Neural cell (in vitro differentiated cells): ENCODE measurements around the gene SLC12A7. TPM values are rescaled to one million over a fixed set of nuclear protein-coding genes. Genes with fewer than 3 reads are reported as not detected.
"Not testable (repeated sequence)": the region's sequence is repeated elsewhere in the genome, so short reads cannot be mapped to it uniquely, and the experiment has no call there.

Source experiments
- H2AFZ ChIP-seq: fragments of 200-600, 300-800 bp; sonication (generic), shearing (Covaris generic); 2 replicates; pipeline ENCODE4 v1.6.0; 2014; ENCODE audit warnings: low read depth, mild to moderate bottlenecking, antibody characterized with exemption, low read length, moderate library complexity
- H3F3A ChIP-seq: fragments of 200-600 bp; shearing (Covaris generic); 2 replicates; pipeline ENCODE4 v1.6.1; 2016; ENCODE audit warnings: mild to moderate bottlenecking, moderate library complexity, mixed read lengths, antibody characterized with exemption, low read length; ENCODE audit not compliant: insufficient read depth, poor library complexity, severe bottlenecking
- H3K27ac ChIP-seq: fragments of 200-600, 300-800 bp; sonication (generic), shearing (Covaris generic); 2 replicates; pipeline ENCODE4 v1.5.1; 2014; ENCODE audit warnings: mild to moderate bottlenecking, low read length, moderate library complexity
- H3K27me3 ChIP-seq: fragments of 300-800, 200-600 bp; sonication (generic), shearing (Covaris generic); 2 replicates; pipeline ENCODE4 v1.6.0; 2014; ENCODE audit warnings: mild to moderate bottlenecking, low read depth, low read length, moderate library complexity; ENCODE audit not compliant: insufficient read depth
- H3K36me3 ChIP-seq: fragments of 300-800, 200-600 bp; sonication (generic), shearing (Covaris generic); 2 replicates; pipeline ENCODE4 v1.5.1; 2014; ENCODE audit warnings: mild to moderate bottlenecking, antibody characterized with exemption, low read length, moderate library complexity; ENCODE audit not compliant: insufficient read depth
- H3K4me2 ChIP-seq: fragments of 300-800, 200-600 bp; sonication (generic), shearing (Covaris generic); 2 replicates; pipeline ENCODE4 v1.6.0; 2014; ENCODE audit warnings: mild to moderate bottlenecking, low read length
- H3K4me3 ChIP-seq: fragments of 300-800, 200-600 bp; sonication (generic), shearing (Covaris generic); 2 replicates; pipeline ENCODE4 v1.5.1; 2014; ENCODE audit warnings: mild to moderate bottlenecking, low read length, moderate library complexity
- H3K79me2 ChIP-seq: fragments of 200-600 bp; shearing (Covaris generic); replicated peaks from 2 replicates; pipeline ENCODE4 v1.6.0; 2014; ENCODE audit warnings: mild to moderate bottlenecking, low read length, moderate library complexity; ENCODE audit not compliant: insufficient read depth
- H3K9ac ChIP-seq: fragments of 300-800, 200-600 bp; sonication (generic), shearing (Covaris generic); 2 replicates; pipeline ENCODE4 v1.6.1; 2016; ENCODE audit warnings: mild to moderate bottlenecking, low read length, mixed read lengths
- H3K9me2 ChIP-seq: fragments of 200-600 bp; shearing (Covaris generic); 2 replicates; pipeline ENCODE4 v1.6.1; 2016; ENCODE audit warnings: mild to moderate bottlenecking, low read length, mixed read lengths; ENCODE audit not compliant: insufficient read depth
- H3K9me3 ChIP-seq: fragments of 200-600, 300-800 bp; sonication (generic), shearing (Covaris generic); 2 replicates; pipeline ENCODE4 v1.6.1; 2016; ENCODE audit warnings: mild to moderate bottlenecking, mixed run types, low read length, moderate library complexity, mixed read lengths
- H4K20me1 ChIP-seq: fragments of 200-600 bp; shearing (Covaris generic); 2 replicates; pipeline ENCODE4 v1.6.1; 2016; ENCODE audit warnings: mild to moderate bottlenecking, mixed run types; ENCODE audit not compliant: insufficient read depth
- CTCF ChIP-seq: fragments of 450-650 bp; IDR thresholded peaks from 2 replicates; pipeline ENCODE4 v1.5.1; 2014; ENCODE audit warnings: antibody characterized with exemption, mild to moderate bottlenecking, moderate library complexity; ENCODE audit not compliant: poor library complexity, severe bottlenecking
- EP300 ChIP-seq: fragments of 450-650 bp; conservative IDR thresholded peaks from 2 replicates; pipeline ENCODE4 v1.6.1; 2014; ENCODE audit warnings: antibody characterized with exemption, mild to moderate bottlenecking, moderate library complexity; ENCODE audit not compliant: poor library complexity, severe bottlenecking
- EZH2 ChIP-seq: fragments of 200-600, 300-800 bp; shearing (Covaris generic), sonication (generic); IDR thresholded peaks from 2 replicates; pipeline ENCODE4 v1.6.1; 2014; ENCODE audit warnings: antibody characterized with exemption, low read length, borderline replicate concordance, mild to moderate bottlenecking; ENCODE audit not compliant: insufficient read depth, poor library complexity, severe bottlenecking
- MXI1 ChIP-seq: fragments of 450-650 bp; conservative IDR thresholded peaks from 2 replicates; pipeline ENCODE4 v1.6.1; 2014; ENCODE audit warnings: antibody characterized with exemption, mild to moderate bottlenecking; ENCODE audit not compliant: poor library complexity, severe bottlenecking
- POLR2AphosphoS5 ChIP-seq: IDR thresholded peaks from 2 replicates; pipeline ENCODE4 v1.6.1; 2012
- RAD21 ChIP-seq: fragments of 450-650 bp; conservative IDR thresholded peaks from 2 replicates; pipeline ENCODE4 v1.6.1; 2014; ENCODE audit warnings: antibody characterized with exemption, mild to moderate bottlenecking, moderate library complexity
- REST ChIP-seq: IDR thresholded peaks from 2 replicates; pipeline ENCODE4 v1.6.1; 2012; ENCODE audit warnings: borderline replicate concordance
- SMC3 ChIP-seq: fragments of 450-650 bp; conservative IDR thresholded peaks from 2 replicates; pipeline ENCODE4 v1.6.1; 2014; ENCODE audit warnings: antibody characterized with exemption, mild to moderate bottlenecking, moderate library complexity; ENCODE audit not compliant: poor library complexity
- TAF1 ChIP-seq: IDR thresholded peaks from 2 replicates; pipeline ENCODE4 v1.6.1; 2012; ENCODE audit warnings: low read depth
- polyA plus RNA-seq: library from polyadenylated mRNA; depleted of rRNA; stranded (reverse); fragments of >200 nt; gene quantifications from 2 replicates; pipeline ENCODE4 v1.2.3, GENCODE V29; 2014

The SLC12A7 gene
- polyA plus RNA-seq, 1 donor from 2014 or later, result 4.5 TPM

DNA sequence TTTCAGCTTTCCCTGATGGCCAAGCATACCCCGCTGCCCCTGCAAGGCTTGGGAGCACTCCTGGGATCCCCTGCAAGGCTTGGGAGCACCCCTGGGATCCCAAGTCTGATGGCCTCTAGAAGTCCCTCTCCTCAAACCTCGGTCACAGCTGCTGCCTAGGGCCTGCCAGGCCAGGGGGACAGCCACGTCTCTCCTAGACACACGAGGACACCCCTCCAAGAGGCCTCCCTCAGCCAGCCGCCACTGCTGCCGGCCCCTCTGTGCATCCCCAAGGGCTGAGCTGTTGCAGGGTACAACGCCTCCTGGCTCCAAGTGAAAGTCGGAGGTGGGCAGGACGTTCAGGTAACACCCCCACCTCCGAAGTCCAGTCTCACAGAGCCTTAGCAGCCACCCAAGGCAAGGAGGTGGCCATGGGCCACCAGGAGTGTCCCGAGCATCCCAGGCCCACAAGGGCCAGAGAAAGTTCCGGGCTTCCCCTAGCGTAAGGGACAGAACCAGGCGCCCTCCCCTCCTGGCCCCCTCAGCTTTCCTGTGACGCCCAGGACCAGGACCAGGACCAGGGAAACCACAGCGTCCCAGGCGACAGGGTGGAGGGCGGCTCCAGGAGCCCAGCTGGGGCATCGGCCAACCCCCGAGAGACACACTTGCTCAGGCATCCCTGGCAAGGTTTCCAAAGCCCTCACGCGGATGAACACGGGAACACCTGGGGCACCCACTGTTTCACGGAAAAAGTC lies 17.3 kb upstream of the SLC12A7 start:
- Histone ChIP-seq H3K27me3 (no peaks in the 10 kb centered on the region), H3K79me2 (no peaks in the 10 kb centered on the region), H3K9me3 (no peaks in the 10 kb centered on the region), H4K20me1 (no peaks in the 10 kb centered on the region), H3K4me2 (no peak overlapping the region), H3K9ac (no peak overlapping the region), H3F3A (no peaks in the 10 kb centered on the region), H3K36me3 (no peaks in the 10 kb centered on the region), H3K9me2 (no peaks in the 10 kb centered on the region), H2AFZ (no peak overlapping the region), H3K4me3 (no peak overlapping the region), H3K27ac (no peak overlapping the region)
- TF ChIP-seq REST, result no peak
- no peak for TF ChIP-seq MXI1
- TF ChIP-seq SMC3, result no peak

DNA sequence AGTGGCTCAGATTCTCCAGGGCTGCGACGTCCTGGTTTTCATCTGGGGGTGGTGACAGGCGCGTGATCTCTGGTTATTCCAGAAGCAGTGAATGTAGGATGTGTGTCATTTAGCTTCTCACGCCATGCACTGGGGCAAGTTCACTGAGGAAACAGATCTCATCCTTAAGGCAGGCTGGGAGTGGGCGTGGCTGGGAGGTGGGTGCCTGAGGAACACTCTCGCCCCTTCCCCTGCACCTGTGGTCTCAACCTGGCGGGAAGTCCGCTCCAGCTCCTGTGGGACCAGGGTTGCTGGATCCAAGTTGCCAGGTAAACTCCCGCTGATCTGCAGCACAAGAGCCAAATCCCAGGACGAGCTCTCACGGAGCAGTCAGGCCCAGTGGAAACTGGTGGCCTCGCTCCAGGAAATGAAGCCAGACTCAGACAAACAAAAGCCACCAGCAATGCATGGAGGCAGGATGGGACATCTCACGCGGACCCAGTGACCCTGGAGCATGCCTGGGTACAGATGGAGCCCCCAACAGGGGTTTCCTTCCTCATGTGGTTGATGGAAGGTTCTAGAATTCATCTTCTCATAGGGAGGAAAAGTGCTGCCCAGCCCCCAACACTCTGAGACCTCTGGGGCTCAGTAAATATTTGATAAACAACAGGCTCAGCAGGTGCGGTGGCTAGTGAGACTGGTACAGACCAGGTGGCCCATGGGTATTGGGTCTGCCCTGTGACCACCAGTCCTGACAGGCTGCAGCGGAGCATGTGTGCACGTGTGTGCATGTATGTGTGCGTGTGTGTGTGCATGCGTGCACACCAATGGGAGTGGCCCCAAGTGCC lies 16.3 kb upstream of the SLC12A7 start:
- no peaks in the 10 kb centered on the region for H4K20me1 ChIP-seq
- no peak overlapping the region for H3K27ac ChIP-seq
- no peaks in the 10 kb centered on the region for H3K79me2 ChIP-seq
- H3K4me2 ChIP-seq, result no peak overlapping the region
- TF ChIP-seq RAD21 (no peak), EZH2 (no peak), POLR2AphosphoS5 (no peak), CTCF (no peak), EP300 (no peak), TAF1 (no peak), MXI1 (no peak), REST (no peak), SMC3 (no peak)
- no peaks in the 10 kb centered on the region for H3K36me3 ChIP-seq
- no peak overlapping the region for H2AFZ ChIP-seq
- no peak overlapping the region for H3K9ac ChIP-seq
- H3F3A ChIP-seq, result no peaks in the 10 kb centered on the region
- H3K9me3 ChIP-seq, result no peaks in the 10 kb centered on the region
- H3K4me3 ChIP-seq, result no peak overlapping the region
- H3K9me2 ChIP-seq, result no peaks in the 10 kb centered on the region
- no peaks in the 10 kb centered on the region for H3K27me3 ChIP-seq

- H3K27ac ChIP-seq, H4K20me1 ChIP-seq, H3K27me3 ChIP-seq, H3K79me2 ChIP-seq, H3K4me3 ChIP-seq, H3K9me3 ChIP-seq, H3K36me3 ChIP-seq, H3K9ac ChIP-seq, H3K9me2 ChIP-seq, H3K4me2 ChIP-seq, H3F3A ChIP-seq, H2AFZ ChIP-seq: not testable (repeated sequence)
Measured at GRCh38 chr5:1125695-1126094, 13.8 kb upstream of the SLC12A7 start.
